Adrenal gland (tissue), 5 donors: ENCODE measurements around the gene ICOSLG.
"Not testable (repeated sequence)": the region's sequence is repeated elsewhere in the genome, so short reads cannot be mapped to it uniquely, and the experiment has no call there.

ENCODE experiments used
- POLR2A ChIP-seq, 2 donors: fragments of 450-650 bp; IDR thresholded peaks; one replicate each; pipeline ENCODE4 v1.6.1; 2017; ENCODE audit warnings: antibody characterized with exemption in 2 of 2, mild to moderate bottlenecking in 2 of 2, moderate library complexity in 1 of 2
- TF ChIP-seq, protein P1 (sequence below), 6 experiments: fragments of 450-650 bp in 4 of 6; fragments of 200-600 bp in 2 of 6; sonication (generic) in 1 of 6; IDR thresholded peaks; 1 replicate in 5 of 6; 2 replicates in 1 of 6; pipeline versions ENCODE4 v1.5.1 to v1.8.0; 2016 to 2021; ENCODE audit warnings: antibody characterized with exemption in 6 of 6, mild to moderate bottlenecking in 2 of 6, moderate library complexity in 1 of 6
- donor health status: DM: no; HTN: no; CAD: no.

DNA sequence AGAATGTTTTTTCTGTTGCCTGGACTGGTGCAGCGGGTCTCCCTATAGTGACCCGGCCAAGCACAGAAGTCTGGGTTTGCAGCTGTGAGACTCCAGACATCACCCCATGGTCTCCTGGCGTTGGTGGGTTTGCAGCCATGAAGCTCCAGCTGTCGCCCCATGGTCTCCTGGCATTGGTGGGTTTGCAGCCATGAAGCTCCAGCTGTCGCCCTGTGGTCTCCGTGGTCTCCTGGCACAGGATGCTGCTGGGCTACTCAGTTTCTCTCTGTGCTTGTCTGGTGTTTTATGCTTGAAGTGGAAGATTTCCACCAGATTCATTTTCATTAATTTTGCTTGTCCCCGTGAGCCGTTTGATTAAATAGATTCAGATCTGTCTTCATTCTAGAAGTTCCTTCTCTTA is 58.5 kb downstream of the ICOSLG start:
- TF ChIP-seq, protein P1, sequence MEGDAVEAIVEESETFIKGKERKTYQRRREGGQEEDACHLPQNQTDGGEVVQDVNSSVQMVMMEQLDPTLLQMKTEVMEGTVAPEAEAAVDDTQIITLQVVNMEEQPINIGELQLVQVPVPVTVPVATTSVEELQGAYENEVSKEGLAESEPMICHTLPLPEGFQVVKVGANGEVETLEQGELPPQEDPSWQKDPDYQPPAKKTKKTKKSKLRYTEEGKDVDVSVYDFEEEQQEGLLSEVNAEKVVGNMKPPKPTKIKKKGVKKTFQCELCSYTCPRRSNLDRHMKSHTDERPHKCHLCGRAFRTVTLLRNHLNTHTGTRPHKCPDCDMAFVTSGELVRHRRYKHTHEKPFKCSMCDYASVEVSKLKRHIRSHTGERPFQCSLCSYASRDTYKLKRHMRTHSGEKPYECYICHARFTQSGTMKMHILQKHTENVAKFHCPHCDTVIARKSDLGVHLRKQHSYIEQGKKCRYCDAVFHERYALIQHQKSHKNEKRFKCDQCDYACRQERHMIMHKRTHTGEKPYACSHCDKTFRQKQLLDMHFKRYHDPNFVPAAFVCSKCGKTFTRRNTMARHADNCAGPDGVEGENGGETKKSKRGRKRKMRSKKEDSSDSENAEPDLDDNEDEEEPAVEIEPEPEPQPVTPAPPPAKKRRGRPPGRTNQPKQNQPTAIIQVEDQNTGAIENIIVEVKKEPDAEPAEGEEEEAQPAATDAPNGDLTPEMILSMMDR (IDR thresholded peaks at IDR 0.05) = not testable (repeated sequence)
- not testable (repeated sequence) for TF ChIP-seq POLR2A (IDR thresholded peaks at IDR 0.05)
